Measurements from ENCODE around the gene DNAH12. TPM values are rescaled to one million over a fixed set of nuclear protein-coding genes. Genes with fewer than 3 reads are reported as not detected.

The DNAH12 gene
- total RNA-seq, 2 donors from 2014 or later = 0.04 to 0.05 TPM

DNA sequence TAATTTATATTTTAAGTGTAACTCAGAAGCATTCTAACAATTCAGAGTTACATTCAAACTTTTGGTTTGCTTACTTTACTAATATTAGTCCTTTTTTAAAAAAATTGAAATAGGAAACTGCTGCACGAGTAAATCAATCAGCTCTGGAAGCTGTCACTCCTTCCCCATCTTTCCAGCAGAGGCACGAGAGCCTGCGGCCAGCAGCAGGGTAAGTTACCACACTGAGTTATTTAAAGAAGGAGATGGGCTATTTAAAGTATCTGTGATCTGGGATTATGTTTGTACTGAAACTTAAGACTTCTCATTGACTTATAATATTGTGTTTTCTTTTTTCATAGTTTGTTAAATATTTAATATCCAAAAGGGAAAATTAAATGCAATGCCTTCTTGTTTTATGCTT, 287.3 kb downstream of the DNAH12 start:
- Mint-ChIP-seq H3K36me3 (peaks cover 7 to 31% of the 10 kb centered on the region in 2 donors), H3K9me3 (no peaks in the 10 kb centered on the region), H3K27ac (no peak overlapping the region)
- no peak for DNase-seq (ENCODE audit: low spot score in 2 of 2)
- no peak for ATAC-seq

GRCh38 chr3:57252404-57252803, 291.7 kb downstream of the DNAH12 start:
- Mint-ChIP-seq H3K36me3 (no peaks in the 10 kb centered on the region), H3K9me3 (no peaks in the 10 kb centered on the region), H3K27ac (no peak overlapping the region)
- DNase-seq (ENCODE audit: low spot score in 2 of 2) (no peak), ATAC-seq (no peak)

DNA sequence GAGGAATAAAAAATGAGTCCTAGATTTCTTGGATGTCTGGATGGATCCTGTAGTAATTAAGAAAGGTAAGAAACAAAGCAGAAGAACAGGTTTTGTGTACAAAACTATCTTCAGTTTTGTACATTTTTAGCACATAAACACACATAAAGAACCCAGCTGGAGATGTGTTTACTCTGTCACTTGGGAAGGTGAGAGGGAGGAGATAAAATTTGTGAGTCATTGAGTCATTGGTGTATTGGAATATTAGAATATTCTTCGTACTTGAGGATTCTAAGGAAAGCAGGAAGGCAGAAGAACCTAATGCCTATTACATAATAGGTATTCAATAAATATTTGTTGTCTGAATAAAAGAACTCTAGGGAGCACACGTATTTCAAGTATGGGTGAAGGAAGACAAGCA, 299.2 kb downstream of the DNAH12 start:
- ATAC-seq (no peak), DNase-seq (ENCODE audit: low spot score in 2 of 2) (no peak)
- Mint-ChIP-seq H3K36me3 (peaks cover 0 to 11% of the 10 kb centered on the region in 2 donors), H3K9me3 (no peaks in the 10 kb centered on the region), H3K27ac (peak overlapping the region in 1 of 2 donors; percentile 1)

Other genes with a start within 250 kb of the DNAH12 start
- gene PDE12, start 11.9 kb upstream of the DNAH12 start, total RNA-seq = 10 to 100 TPM; 19.0 to 28.7 TPM
- gene ARF4, start 53.0 kb upstream of the DNAH12 start, total RNA-seq = 10 to 100 TPM; 51.7 to 75.5 TPM
- gene DENND6A, start 148.7 kb upstream of the DNAH12 start, total RNA-seq = 10 to 100 TPM; 19.9 to 23.3 TPM
- 10 to 100 TPM; 44.1 to 44.8 TPM for gene SLMAP, start 212.0 kb upstream of the DNAH12 start, total RNA-seq

All from activated naive CD4-positive, alpha-beta T cell treated with anti-CD3 and anti-CD28 coated beads, Interleukin-2, amount 50 U/mL, for 72 hours (primary cell).